ENCODE data around the gene TTBK1.

The TTBK1 gene

DNA sequence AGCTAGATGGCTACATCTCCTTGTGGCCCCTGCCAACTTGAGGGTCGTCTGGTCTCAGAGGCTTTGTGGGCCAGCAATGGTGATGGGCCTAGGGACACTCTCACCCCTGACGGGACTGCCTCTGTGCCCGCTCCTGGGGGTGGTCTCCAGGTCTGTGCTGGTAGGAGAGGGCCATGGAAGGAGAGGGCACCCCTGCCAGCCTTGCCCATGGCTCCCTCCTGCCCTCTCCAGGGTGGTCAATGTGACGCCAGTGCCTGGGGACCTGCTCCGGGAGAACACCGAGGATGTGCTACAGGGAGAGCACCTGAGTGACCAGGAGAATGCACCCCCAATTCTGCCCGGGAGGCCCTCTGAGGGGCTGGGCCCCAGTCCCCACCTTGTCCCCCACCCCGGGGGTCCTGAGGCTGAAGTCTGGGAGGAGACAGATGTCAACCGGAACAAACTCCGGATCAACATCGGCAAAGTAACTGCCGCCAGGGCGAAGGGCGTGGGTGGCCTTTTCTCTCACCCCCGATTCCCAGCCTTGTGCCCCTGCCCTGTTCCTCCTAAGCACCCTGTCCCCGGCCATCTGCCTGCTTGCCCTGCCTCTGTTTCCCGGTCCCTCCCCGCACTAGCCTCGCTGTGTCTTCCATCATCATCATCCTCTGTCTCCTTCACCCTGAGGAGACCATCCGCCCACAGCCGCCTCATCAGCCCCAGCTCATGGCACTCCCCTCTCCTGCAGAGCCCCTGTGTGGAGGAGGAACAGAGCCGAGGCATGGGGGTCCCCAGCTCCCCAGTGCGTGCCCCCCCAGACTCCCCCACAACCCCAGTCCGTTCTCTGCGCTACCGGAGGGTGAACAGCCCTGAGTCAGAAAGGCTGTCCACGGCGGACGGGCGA is 15.8 kb downstream of the TTBK1 start:
- POLR2A ChIA-PET, result no interaction called here
- TF ChIP-seq, protein P1, sequence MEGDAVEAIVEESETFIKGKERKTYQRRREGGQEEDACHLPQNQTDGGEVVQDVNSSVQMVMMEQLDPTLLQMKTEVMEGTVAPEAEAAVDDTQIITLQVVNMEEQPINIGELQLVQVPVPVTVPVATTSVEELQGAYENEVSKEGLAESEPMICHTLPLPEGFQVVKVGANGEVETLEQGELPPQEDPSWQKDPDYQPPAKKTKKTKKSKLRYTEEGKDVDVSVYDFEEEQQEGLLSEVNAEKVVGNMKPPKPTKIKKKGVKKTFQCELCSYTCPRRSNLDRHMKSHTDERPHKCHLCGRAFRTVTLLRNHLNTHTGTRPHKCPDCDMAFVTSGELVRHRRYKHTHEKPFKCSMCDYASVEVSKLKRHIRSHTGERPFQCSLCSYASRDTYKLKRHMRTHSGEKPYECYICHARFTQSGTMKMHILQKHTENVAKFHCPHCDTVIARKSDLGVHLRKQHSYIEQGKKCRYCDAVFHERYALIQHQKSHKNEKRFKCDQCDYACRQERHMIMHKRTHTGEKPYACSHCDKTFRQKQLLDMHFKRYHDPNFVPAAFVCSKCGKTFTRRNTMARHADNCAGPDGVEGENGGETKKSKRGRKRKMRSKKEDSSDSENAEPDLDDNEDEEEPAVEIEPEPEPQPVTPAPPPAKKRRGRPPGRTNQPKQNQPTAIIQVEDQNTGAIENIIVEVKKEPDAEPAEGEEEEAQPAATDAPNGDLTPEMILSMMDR (IDR thresholded peaks at IDR 0.05; ENCODE audit: control extremely low read depth, extremely low read depth, low read depth, missing control alignments), result no peak
- no peak for DNase-seq (ENCODE audit: extremely low spot score)
- CTCF ChIA-PET, result interaction anchor here (0.9 to 1.7 kb wide), 3 partner anchors 10 to 248 kb away, joined by 3 to 5 read pairs (median 3); no protein-coding TSS in a partner anchor

DNA sequence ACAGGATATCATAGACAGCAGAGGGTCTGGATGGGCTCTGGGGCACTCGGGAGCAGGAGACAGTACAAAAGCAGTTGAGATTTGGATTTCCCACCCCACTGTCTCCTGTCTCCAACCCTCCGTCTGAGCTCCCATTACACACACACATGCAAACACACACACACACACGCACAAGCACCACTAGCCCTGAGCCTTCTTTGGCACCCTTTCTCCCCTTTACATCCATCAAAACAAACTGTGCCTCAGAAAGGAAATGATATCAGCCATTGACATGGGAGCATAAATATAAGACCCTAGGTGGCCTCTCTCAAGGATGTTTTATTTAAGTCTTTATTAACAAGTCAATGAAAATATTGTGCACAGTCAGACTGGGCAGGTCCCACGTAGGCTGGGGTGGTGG is 17.5 kb downstream of the TTBK1 start:
- ChIA-PET CTCF (interaction anchor here (2.3 to 6.6 kb wide), 2 partner anchors 227 to 246 kb away, joined by 5 to 77 read pairs; partner anchors contain the start of gene LRRC73), POLR2A (no interaction called here)
- TF ChIP-seq, protein P1 (IDR thresholded peaks at IDR 0.05; ENCODE audit: control extremely low read depth, extremely low read depth, low read depth, missing control alignments), result no peak
- no peak for DNase-seq (ENCODE audit: extremely low spot score)

DNA sequence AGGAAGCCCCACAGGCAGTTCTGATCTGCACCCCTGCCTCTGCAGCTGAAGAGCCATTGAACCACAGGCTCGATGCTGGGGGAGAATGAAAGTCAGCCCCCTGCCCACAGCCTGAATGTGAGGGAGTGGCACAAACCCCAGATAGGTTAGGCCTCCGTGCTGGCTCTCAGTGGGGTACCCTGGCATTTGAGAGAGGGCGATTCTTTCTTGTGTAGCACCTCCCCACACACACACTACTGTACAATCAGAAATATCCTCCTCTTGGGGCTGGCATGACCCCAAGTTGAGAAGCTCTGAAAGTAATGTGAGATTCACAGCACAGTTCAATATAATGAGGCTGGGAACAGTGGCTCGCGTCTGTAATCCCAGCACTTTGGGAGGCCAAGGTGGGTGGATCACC is 17.9 kb downstream of the TTBK1 start:
- ChIA-PET POLR2A (interaction anchor here (0.7 to 1.0 kb wide), 2 partner anchors 33 to 38 kb away, joined by 3 to 8 read pairs; no protein-coding TSS in a partner anchor), CTCF (interaction anchor here (1.0 to 6.6 kb wide), 6 partner anchors 8 to 246 kb away, joined by 3 to 77 read pairs (median 6); partner anchors contain the start of genes DNPH1 and LRRC73)
- DNase-seq (ENCODE audit: extremely low spot score), result no peak
- TF ChIP-seq, protein P1 (IDR thresholded peaks at IDR 0.05; ENCODE audit: control extremely low read depth, extremely low read depth, low read depth, missing control alignments), result no peak

DNA sequence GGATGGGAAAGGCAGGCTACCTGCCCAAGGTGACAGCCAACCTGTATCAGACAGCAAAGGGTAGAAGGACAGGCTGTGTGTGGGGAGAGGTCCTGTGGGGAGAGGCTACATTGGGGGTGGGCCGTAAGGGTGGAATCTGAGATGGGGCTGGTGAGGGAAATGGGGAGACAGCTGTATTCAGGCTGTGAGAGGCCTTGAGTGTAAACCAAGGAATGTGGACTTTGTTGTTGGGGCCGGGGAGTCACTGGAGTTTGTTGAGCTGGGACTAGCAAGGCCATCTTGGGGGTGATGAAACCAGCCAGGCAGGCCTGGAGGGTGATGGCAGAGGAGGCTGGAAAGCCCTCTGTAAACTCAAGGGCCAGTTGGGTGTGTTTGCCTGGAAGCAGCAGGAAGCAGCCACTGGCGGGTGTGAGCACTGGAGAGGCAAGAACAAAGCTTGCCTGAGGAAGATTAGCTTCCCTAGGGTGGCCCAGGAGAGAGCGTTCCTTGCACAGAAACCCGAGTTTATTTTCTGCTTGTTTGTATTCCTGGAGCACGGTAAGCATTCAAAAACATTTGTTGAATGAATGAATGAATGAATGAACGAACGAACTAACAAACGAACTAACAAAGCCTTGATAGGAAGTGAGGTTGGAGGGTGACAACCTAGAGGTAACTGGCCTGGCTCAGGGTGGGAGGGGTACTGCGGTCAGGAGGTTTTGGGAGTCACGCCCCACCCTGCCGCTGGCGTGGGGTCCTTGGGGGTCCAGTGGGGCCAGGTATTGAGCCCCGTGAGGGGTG is 18.9 kb downstream of the TTBK1 start:
- POLR2A ChIA-PET, result interaction anchor here (1.0 kb wide), 1 partner anchor 34 kb away, joined by 3 read pairs; no protein-coding TSS in a partner anchor
- TF ChIP-seq, protein P1 (IDR thresholded peaks at IDR 0.05; ENCODE audit: control extremely low read depth, extremely low read depth, low read depth, missing control alignments), result no peak
- CTCF ChIA-PET, result interaction anchor here (0.8 to 6.6 kb wide), 17 partner anchors 9 to 245 kb away, joined by 3 to 77 read pairs (median 5); partner anchors contain the start of genes DLK2, DNPH1 and LRRC73
- no peak for DNase-seq (ENCODE audit: extremely low spot score)

DNA sequence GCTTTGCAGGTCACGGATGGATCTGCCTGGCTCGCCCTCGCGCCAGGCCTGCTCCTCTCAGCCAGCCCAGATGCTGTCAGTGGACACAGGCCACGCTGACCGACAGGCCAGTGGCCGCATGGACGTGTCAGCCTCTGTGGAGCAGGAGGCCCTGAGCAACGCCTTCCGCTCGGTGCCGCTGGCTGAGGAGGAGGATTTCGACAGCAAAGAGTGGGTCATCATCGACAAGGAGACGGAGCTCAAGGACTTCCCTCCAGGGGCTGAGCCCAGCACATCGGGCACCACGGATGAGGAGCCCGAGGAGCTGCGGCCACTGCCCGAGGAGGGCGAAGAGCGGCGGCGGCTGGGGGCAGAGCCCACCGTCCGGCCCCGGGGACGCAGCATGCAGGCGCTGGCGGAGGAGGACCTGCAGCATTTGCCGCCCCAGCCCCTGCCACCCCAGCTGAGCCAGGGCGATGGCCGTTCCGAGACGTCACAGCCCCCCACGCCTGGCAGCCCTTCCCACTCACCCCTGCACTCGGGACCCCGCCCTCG is 19.6 kb downstream of the TTBK1 start:
- ChIA-PET CTCF (interaction anchor here (0.8 to 6.6 kb wide), 22 partner anchors 8 to 244 kb away, joined by 3 to 77 read pairs (median 4); partner anchors contain the start of genes DLK2, DNPH1 and LRRC73), POLR2A (no interaction called here)

More for the DNA sequence above, 19.6 kb downstream of the TTBK1 start:
- no peak for DNase-seq (ENCODE audit: extremely low spot score)
- TF ChIP-seq, protein P1 (IDR thresholded peaks at IDR 0.05; ENCODE audit: control extremely low read depth, extremely low read depth, low read depth, missing control alignments), result no peak
